GM19467 (cell line): Measurements from ENCODE around the gene WFDC12.
"Not testable (repeated sequence)": the region's sequence is repeated elsewhere in the genome, so short reads cannot be mapped to it uniquely, and the experiment has no call there.

Experiments used
- ATAC-seq: cut with Tn5 transposase; IDR thresholded peaks from one replicate; pipeline ENCODE4 v1.9.1; 2021; ENCODE audit warnings: mild to moderate bottlenecking, moderate library complexity; ENCODE audit not compliant: unreplicated experiment

The WFDC12 gene, protein sequence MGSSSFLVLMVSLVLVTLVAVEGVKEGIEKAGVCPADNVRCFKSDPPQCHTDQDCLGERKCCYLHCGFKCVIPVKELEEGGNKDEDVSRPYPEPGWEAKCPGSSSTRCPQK

DNA sequence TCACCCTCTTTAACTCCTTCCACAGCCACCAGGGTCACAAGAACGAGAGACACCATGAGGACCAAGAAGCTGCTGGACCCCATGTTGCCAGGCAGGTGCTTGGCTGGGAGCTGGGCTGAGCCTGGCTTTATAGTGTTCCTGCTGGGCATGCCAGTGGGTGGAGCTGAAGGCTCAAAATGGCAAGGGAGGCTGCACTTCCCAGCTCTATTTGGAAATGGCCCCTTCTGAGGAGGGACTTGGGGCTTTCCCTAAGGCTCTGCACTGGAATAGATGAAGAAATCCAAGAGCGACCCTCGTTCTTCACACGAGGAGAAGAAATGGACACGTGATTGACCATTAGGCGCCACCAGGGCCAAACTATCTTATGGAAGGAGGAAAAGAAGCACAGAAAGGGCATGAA lies at the start of gene WFDC12:
Gene WFDC12, minus strand, starts transcription at position 101 of the 400 bp plus-strand sequence. Its CDS starts 18 bp downstream, at position 83.
- ATAC-seq, result no peak

DNA sequence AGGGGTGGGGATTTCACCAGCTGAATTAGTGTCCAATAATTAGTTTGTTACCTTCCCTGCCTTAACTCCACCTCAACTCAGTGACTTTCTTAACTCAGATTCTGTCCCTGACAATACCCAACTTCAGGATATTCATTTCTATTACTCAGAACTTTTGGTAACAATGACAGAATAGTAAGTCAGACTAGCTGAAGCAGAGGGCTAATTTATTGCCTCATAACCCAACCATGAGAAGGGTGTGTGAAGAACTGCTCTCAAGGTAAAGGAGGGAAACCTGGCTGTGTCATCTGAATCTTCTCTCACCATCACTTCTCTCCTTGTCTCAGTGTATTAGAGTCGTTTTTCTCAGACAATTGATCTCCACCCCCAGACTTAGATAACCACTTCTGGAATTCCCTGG lies 49.3 kb upstream of the WFDC12 start:
- ATAC-seq, result no peak

DNA sequence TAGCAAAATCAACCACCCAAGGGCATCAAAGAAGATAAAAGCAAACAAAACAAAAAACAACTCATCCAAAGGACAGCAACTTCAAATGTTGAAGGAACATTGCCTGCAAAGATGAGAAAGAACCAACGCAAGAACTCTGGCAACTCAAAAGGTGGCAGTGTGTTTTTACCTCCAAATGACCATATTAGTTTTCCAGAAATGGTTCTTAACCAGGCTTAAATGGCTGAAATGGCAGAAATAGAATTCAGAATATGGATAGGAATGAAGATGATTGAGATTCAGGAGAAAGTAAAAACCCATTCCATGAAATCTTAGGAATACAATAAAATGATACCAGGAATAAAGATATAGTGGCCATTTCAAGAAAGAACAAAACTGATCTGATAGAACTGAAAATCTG lies 40.6 kb upstream of the WFDC12 start:
- ATAC-seq, result no peak

DNA sequence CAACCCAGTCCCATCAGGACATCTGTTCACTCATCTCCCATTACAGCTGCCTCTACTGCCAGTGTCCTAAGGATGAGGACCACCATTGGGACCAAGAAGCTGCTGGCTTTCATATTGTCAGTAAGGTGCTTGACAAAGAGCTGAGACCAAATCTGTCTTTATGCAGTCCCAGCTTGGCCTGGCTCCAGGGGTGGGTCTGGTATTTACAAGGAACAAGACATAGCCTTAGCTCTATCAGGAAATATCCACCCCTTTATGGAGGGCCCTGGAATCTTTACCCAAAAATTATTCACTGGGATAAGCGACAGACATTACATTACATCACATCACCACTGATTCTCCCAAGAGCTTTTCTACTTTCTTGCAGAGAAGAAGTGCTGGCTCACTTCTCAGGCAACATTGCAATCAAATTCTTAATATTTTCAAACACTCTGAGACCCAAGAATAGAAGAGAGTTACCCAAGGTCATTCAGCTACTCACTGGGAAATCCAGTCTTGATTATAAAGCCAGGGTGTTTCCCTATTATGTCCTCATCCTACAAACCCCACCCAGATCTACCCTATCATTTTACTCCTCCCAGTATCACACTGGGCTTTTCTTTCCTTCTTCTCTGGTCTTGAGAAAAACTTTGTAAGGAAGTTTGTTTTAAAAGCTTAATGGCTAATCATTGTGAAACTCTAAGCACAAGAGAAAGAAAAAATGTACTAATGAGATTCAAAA lies 39.0 kb upstream of the WFDC12 start:
- no peak for ATAC-seq

DNA sequence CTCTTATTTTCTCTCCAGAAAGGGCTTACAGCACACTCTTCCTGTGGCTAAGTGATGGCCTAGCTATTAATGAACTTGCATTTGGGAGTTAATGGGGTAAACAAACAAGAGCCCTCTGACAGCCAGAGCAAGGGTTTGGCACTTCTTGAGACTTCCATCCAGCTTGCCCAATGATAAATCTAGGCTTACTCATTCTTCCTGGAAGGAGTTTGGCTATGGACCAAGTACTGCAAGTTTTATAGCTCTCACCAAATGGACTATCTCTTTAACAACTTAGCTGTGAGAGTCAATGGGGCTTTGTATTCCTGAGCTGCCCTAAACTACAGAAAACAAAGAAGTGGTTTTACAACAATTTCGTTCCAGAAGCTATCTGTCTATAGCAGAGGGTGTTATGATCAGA lies 33.7 kb upstream of the WFDC12 start:
- ATAC-seq, result no peak

DNA sequence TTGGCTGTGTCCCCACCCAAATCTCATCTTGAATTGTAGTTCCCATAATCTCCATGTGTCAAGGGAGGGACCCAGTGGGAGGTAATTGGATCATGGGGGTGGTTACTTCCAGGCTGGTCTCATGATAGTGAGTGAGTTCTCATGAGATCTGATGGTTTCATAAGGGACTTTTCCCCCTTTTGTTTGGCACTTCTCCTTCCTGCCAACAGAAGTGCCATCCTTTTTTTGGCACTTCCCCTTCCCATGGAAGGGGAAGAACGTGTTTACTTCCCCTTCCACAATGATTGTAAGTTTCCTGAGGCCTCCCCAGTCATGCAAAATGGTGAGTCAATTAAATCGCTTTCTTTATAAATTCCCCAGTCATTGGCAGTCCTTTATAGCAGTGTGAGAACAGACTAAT lies 32.4 kb upstream of the WFDC12 start:
- ATAC-seq, result no peak

DNA sequence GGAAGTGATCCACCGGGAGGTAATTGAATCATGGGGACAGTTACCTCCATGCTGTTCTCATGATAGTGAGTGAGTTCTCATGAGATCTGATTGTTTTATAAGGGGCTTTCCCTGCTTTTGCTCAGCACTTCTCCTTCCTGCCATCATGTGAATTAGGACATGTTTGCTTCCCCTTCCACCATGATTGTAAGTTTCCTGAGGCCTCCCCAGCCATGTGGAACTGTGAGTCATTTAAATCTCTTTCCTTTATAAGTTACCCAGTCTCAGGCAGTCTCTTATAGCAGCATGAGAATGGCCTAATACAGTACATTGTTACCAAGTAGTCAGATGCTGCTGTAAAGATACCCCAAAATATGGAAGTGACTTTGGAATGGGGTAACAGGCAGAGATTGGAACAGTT lies 30.5 kb upstream of the WFDC12 start:
- not testable (repeated sequence) for ATAC-seq

DNA sequence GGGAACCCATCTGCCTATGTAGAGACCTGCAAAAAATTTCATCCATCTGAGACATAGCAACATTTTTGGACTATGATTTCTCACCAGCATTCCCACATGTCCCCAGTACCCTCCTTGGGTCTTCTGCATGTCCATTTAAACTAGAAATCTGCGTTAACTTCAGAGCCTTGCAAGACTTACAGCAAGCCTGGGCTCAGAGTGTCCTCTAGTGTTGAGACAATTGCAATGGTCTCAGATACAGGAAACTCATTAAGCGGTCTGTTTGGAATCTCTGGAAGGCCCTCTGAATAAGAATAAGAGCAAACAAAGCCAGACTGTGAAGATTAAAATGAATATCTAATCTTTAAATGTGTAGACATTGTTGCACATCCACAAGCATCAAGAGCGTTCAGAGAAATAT lies 29.9 kb upstream of the WFDC12 start:
- ATAC-seq, result no peak

DNA sequence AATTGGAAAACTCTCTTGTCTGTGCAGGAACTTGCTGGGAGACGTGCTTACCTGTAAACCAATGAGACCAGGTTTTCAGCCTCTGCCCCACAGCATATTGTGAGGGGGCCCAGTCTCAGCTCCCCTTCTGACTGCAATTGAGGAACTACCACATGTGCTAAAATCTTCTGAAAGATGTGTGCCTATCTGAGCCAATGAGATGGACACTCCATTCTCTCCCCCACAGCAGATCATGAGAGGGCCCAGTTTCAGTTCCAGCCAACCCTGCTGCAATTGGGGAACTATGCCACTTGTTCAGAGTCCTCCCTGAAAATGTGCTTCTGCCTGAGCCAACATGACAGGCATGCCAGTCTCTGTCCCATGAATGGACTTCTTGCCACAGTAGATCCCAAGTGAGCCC lies 29.5 kb upstream of the WFDC12 start:
- no peak for ATAC-seq

DNA sequence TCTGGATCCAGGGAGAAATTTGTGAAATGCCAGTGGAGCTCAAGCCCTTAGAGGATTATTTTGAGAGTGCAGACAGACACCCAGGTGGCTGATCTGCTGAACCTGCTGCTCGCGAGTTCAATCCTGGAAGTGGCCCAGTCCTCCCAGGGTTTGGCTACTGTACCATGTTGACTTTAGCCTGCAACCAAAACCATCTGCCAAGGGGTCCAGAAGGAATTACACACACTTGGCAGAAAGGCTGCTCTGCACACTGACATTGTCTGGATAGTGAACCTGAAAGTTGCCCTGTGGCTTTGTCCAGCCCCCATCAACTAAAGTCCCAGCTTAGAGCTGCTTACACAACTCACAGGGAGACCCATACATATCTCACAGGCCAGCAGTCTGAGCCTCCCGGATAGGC lies 28.9 kb upstream of the WFDC12 start:
- ATAC-seq, result no peak

DNA sequence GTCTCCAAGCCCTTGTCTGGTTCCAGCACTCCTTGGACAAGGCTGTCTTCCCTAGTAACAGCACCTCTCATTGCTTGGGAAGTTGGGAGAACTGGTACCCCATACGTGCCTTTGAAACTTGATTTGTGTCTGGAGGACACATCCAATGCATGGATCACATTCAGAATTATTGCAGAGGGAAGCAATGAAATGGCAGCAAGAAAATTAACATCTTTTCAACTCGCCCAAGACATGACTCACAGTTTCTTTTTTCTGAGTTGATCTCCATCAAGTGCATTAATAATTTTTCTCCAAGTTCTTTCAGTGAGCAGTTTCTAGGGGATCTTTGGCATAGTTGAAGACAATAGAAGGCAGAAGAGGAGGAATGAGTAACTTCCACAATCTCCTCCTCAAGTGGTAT lies 28.1 kb upstream of the WFDC12 start:
- ATAC-seq, result no peak

DNA sequence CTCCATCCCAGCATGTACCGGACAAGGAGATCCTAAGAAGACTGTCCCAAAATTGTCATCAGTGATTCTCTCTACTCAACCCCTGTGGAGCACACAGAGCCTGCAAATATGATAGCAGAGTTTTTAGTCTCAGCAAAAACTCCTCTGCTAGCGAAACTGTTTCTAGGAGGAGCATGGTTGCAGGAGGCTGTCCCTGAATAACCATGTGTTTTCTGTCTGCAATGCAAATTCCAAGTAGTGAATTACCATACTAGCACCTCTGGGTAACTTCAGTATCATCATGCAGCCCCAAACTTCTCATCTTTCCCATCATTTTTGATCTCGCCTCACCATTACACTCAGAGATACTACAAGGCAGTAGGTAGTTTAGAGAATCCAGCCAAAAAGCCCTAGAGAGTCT lies 24.8 kb upstream of the WFDC12 start:
- no peak for ATAC-seq

DNA sequence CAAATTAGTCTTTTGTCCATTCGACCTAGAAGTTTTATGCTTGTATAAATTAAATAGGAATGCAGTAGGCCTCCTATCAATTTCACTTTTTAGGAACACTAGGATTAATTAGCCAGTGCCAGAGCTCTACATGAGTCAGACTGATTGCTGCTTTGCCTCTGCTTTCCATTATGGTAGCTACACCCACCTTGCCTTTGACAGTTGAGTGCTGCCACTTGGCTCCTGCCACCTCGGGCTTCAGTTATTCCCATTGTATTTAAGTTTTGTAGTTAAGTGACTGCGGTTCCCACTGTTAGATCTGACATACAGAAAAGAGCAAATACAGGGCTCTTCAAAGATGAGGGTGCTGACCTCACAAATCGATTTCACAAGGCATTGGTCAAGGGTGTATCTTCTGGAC lies 16.6 kb upstream of the WFDC12 start:
- no peak for ATAC-seq

DNA sequence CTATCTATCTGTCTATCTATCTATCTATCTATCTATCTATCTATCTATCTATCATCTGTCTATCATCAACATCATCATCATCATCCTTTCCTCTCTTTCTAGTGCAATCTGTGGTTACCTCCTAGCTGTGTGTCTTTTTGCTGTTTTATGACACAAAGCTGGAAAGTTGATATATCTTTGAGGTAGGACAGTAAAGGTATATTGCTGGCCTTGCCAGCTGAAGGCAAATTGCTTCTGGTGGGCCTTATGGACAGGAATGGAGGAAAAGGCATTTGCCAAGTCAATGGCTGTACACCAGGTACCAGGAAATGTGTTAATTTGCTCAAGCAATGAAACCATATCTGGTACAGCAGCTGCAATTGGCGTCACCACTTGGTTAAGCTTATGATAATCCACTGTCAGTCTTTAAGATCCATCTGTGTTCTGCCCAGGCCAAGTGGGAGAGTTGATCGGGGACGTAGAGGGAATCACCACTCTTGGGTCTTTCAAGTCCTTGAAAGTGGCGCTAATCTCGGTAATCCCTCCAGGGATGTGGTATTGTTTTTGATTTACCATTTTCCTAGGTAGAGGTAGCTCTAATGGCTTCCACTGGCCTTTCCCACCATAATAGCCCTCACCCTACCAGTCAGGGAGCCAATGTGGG lies 15.6 kb upstream of the WFDC12 start:
- ATAC-seq, result not testable (repeated sequence)

DNA sequence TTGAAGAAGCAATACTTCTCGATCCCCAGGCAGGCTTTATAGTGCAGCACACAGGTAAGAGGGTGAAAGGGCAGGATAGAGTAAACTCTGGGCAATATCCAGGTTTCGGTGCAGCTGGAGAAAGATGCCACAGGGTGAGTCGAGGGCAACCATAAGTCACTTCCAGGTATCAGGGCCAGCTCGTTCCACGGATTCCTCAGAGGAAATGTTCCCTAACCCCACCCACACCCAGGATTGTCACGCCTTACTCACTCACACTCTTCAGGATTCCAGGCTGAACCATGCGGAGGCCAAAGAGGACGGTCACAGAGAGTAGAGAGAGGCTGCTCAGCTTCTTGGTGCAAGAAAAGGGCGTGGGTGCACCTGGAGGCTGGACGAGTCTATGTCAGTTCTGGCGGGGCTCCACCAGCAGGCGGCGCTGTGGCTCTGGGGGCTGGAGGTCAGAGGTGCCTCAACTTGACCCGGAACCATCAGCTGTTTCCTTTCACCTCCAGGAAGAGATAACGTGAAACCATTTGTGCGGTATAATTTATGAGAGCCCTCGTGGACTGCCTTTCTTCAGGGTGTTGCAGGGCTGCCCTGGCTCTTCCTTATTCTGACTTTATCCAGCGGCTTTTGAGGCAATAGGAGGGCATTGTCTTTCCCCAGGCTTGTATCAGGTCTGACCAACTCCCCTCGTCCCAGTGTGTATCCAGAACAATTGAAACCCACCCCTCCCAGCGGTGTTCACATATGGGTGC lies 14.5 kb upstream of the WFDC12 start:
- no peak for ATAC-seq

DNA sequence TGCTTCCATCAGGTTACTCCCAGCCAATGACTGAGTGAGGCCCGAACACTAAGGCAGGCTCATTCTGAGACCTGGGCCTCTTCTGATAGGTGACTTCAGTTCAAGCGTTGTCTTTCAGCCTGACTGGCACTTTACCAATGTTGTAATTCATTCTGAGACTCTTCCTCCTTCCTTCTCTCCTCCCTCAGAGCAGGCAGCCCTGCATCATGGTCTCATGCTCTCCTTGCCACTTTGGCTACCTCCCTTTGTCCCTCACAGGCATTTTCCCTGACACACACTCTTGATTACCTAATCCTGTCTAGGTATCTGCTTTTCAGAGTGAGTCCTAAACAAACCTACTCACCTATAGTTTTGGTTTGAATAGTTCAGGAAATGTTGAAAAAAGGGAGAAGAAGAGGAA lies 12.6 kb upstream of the WFDC12 start:
- ATAC-seq, result no peak

DNA sequence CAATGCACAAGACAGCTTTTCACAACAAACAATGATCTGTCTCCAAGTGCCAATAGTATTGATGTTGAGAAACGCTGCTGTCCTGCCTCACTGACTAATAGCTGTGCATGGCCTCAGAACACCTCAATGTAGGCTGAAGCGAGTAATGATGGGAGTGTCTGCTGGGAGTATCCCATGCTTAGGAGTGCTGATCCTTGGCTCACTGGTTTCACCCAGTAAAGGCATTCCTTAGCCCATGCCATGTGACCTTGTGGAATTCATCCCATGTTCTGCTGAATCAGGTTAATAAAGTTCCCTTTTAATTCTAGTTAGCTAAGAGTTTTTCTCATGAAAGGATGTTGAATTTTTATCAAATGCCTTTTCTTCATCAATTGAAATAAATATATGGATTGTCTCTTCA lies 3.8 kb upstream of the WFDC12 start:
- no peak for ATAC-seq

DNA sequence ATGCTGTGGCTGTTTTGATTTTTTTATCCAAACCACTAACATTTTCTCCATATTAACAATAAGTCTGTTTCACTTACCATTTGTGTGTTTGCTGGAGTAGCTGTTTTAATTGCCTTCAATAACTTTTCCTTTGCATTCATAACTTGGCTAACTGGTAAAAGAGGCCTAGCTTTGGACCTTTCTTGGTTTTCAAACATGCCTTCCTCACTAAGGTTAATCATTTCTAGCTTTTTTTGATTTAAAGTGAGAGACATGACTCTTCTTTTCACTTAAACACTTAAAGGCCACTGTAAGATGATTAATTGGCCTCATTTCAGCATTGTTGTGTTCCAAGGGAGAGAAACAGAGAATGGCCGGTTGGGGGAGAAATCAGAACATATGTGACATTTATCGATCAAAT lies 2.9 kb downstream of the WFDC12 start:
- ATAC-seq, result no peak

DNA sequence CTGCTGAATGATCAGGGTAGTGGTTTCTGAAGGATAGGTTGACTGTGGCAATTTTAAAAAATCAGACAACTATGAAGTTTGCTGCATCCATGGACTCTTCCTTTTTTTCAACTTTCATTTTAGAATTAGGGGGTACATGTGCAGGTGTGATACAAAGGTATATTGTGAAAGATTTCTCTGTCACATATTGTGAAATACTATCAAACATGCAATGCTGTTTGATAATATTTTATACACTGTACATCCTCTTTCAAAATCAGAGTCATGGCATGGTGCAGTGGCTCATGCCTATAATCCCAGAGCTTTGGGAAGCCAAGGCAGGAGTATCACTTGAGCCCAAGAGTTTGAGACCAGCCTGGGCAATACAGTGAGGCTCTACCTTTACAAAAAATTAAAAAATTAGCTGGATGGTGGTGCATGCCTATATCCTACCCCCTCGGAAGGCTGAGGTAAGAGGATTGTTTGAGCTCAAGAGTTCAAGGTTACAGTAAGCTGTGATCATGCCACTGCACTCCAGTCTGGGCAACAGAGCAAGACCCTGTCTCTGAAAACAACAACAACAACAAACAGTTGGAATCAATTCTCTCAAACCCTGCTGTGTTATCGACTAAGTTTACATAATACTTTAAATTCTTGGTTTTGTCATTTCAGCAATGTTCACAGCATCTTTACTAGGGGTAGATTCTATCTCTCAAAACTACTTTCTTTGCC lies 4.6 kb downstream of the WFDC12 start:
- no peak for ATAC-seq

DNA sequence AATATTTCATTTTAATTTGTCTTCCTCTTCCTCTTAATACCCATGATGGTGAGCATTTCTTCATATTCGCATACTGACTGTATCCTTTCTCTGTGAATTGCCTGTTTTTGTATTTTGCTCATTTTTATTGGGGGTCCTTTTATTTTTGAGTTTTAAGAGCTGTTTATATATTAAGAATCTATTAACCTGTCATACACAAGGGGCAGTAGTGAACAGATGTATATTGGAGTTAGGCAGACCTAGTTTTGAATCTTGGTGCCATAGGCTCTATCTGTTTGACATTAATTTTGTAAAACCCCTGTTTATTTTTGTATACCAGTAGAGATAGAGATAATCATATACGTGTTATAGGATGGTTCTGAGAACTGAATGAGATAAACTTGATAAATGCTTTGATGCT lies 6.2 kb downstream of the WFDC12 start:
- ATAC-seq, result no peak

DNA sequence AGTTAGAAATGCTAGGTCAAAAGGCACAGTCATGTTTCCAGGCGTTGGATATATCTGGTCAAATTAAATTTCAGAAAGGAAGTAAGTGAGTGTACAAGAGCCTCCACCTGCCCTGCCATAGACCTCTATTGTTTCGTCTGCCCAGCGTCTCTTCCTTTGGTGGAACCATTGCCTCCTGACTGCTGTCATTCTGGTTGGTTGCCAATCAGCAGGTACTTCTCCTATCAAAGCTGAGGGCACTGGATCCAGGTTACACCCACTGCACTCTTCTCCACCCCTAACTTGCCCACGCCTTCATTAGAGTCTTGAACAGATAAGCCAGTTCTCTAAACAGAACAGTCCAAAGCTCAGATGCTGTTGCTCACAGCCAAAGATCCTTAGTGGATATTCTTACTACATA lies 6.7 kb downstream of the WFDC12 start:
- no peak for ATAC-seq
